ENCODE measurements around the gene IL1RAPL1.
A peak's percentile ranks its signal among the peaks of the same experiment; 100 is the strongest.

GRCh38 chrX:28590396-28590795, 3.1 kb downstream of the IL1RAPL1 start:
- TF ChIP-seq CTCF (IDR thresholded peaks at IDR 0.05) (peak in 1 of 5 experiments; percentile 20), POLR2A (IDR thresholded peaks at IDR 0.05) (no peak), EP300 (IDR thresholded peaks at IDR 0.05) (no peak)

All from tibial nerve (tissue), 4 donors.